ENCODE data around the gene SNORC.

The SNORC gene

GRCh38 chr2:232873909-232874641 is 4.0 kb downstream of the SNORC start:
- no peak overlapping the region for H3K4me3 Mint-ChIP-seq
- no peaks in the 10 kb centered on the region for H3K36me3 Mint-ChIP-seq (ENCODE audit: low read depth)
- H3K27ac Mint-ChIP-seq: no peak overlapping the region
- no peaks in the 10 kb centered on the region for H3K9me3 Mint-ChIP-seq
- H3K27me3 Mint-ChIP-seq (ENCODE audit: low read depth): peaks cover 19% of the 10 kb centered on the region
- H3K4me1 Mint-ChIP-seq (ENCODE audit: low read depth): no peaks in the 10 kb centered on the region

GRCh38 chr2:232874677-232875223 is 4.7 kb downstream of the SNORC start:
- H3K9me3 Mint-ChIP-seq: no peaks in the 10 kb centered on the region
- peak overlapping the region; percentile 59 for H3K4me3 Mint-ChIP-seq
- H3K4me1 Mint-ChIP-seq (ENCODE audit: low read depth): no peaks in the 10 kb centered on the region
- H3K27me3 Mint-ChIP-seq (ENCODE audit: low read depth): peaks cover 19% of the 10 kb centered on the region
- no peak overlapping the region for H3K27ac Mint-ChIP-seq
- no peaks in the 10 kb centered on the region for H3K36me3 Mint-ChIP-seq (ENCODE audit: low read depth)

- no peak overlapping the region for H3K27ac Mint-ChIP-seq
- peak overlapping the region; percentile 59 for H3K4me3 Mint-ChIP-seq
- peaks cover 19% of the 10 kb centered on the region for H3K27me3 Mint-ChIP-seq (ENCODE audit: low read depth)
- H3K9me3 Mint-ChIP-seq: no peaks in the 10 kb centered on the region
- no peaks in the 10 kb centered on the region for H3K4me1 Mint-ChIP-seq (ENCODE audit: low read depth)
- no peaks in the 10 kb centered on the region for H3K36me3 Mint-ChIP-seq (ENCODE audit: low read depth)
Measured at GRCh38 chr2:232875256-232876121, 5.4 kb downstream of the SNORC start.

GRCh38 chr2:232876161-232876977 is 6.3 kb downstream of the SNORC start:
- Mint-ChIP-seq H3K4me3 (peak overlapping the region; percentile 40), H3K4me1 (ENCODE audit: low read depth) (no peaks in the 10 kb centered on the region), H3K9me3 (no peaks in the 10 kb centered on the region), H3K27me3 (ENCODE audit: low read depth) (peaks cover 19% of the 10 kb centered on the region), H3K36me3 (ENCODE audit: low read depth) (no peaks in the 10 kb centered on the region), H3K27ac (no peak overlapping the region)

- H3K9me3 Mint-ChIP-seq: no peaks in the 10 kb centered on the region
- no peaks in the 10 kb centered on the region for H3K4me1 Mint-ChIP-seq (ENCODE audit: low read depth)
- H3K27me3 Mint-ChIP-seq (ENCODE audit: low read depth): peaks cover 19% of the 10 kb centered on the region
- H3K4me3 Mint-ChIP-seq: peak overlapping the region; percentile 40
- H3K27ac Mint-ChIP-seq: no peak overlapping the region
- no peaks in the 10 kb centered on the region for H3K36me3 Mint-ChIP-seq (ENCODE audit: low read depth)
Measured at GRCh38 chr2:232876978-232877441, 6.9 kb downstream of the SNORC start.

GRCh38 chr2:232877940-232878511 is 8.0 kb downstream of the SNORC start:
- H3K9me3 Mint-ChIP-seq: no peaks in the 10 kb centered on the region
- H3K4me3 Mint-ChIP-seq: peak overlapping the region; percentile 40
- no peaks in the 10 kb centered on the region for H3K4me1 Mint-ChIP-seq (ENCODE audit: low read depth)
- H3K27ac Mint-ChIP-seq: no peak overlapping the region
- no peaks in the 10 kb centered on the region for H3K36me3 Mint-ChIP-seq (ENCODE audit: low read depth)
- peaks cover 19% of the 10 kb centered on the region for H3K27me3 Mint-ChIP-seq (ENCODE audit: low read depth)

GRCh38 chr2:232878855-232879617 is 9.0 kb downstream of the SNORC start:
- Mint-ChIP-seq H3K9me3 (no peaks in the 10 kb centered on the region), H3K36me3 (ENCODE audit: low read depth) (no peaks in the 10 kb centered on the region), H3K27ac (no peak overlapping the region), H3K4me3 (no peak overlapping the region), H3K27me3 (ENCODE audit: low read depth) (peaks cover 19% of the 10 kb centered on the region), H3K4me1 (ENCODE audit: low read depth) (no peaks in the 10 kb centered on the region)

GRCh38 chr2:232879618-232880494 is 9.8 kb downstream of the SNORC start:
- Mint-ChIP-seq H3K27me3 (ENCODE audit: low read depth) (peaks cover 19% of the 10 kb centered on the region), H3K9me3 (no peaks in the 10 kb centered on the region), H3K4me3 (no peak overlapping the region), H3K27ac (no peak overlapping the region), H3K36me3 (ENCODE audit: low read depth) (no peaks in the 10 kb centered on the region), H3K4me1 (ENCODE audit: low read depth) (no peaks in the 10 kb centered on the region)

GRCh38 chr2:232880764-232881351 is 10.8 kb downstream of the SNORC start:
- Mint-ChIP-seq H3K27ac (no peak overlapping the region), H3K27me3 (ENCODE audit: low read depth) (peaks cover 10% of the 10 kb centered on the region), H3K4me3 (no peak overlapping the region), H3K9me3 (no peaks in the 10 kb centered on the region), H3K4me1 (ENCODE audit: low read depth) (no peaks in the 10 kb centered on the region), H3K36me3 (ENCODE audit: low read depth) (no peaks in the 10 kb centered on the region)

GRCh38 chr2:232882085-232882484 is 12.0 kb downstream of the SNORC start:
- peaks cover 9% of the 10 kb centered on the region for H3K27me3 Mint-ChIP-seq (ENCODE audit: low read depth)
- H3K4me1 Mint-ChIP-seq (ENCODE audit: low read depth): no peaks in the 10 kb centered on the region
- no peak overlapping the region for H3K4me3 Mint-ChIP-seq
- no peak overlapping the region for H3K27ac Mint-ChIP-seq
- H3K9me3 Mint-ChIP-seq: no peaks in the 10 kb centered on the region
- no peaks in the 10 kb centered on the region for H3K36me3 Mint-ChIP-seq (ENCODE audit: low read depth)

GRCh38 chr2:232882505-232883115 is 12.5 kb downstream of the SNORC start:
- Mint-ChIP-seq H3K36me3 (ENCODE audit: low read depth) (no peaks in the 10 kb centered on the region), H3K4me1 (ENCODE audit: low read depth) (no peaks in the 10 kb centered on the region), H3K9me3 (no peaks in the 10 kb centered on the region), H3K4me3 (no peak overlapping the region), H3K27me3 (ENCODE audit: low read depth) (peaks cover 4% of the 10 kb centered on the region), H3K27ac (no peak overlapping the region)

GRCh38 chr2:232883116-232883721 is 13.2 kb downstream of the SNORC start:
- Mint-ChIP-seq H3K27ac (no peak overlapping the region), H3K27me3 (ENCODE audit: low read depth) (no peaks in the 10 kb centered on the region), H3K4me3 (no peak overlapping the region), H3K9me3 (no peaks in the 10 kb centered on the region), H3K4me1 (ENCODE audit: low read depth) (no peaks in the 10 kb centered on the region), H3K36me3 (ENCODE audit: low read depth) (no peaks in the 10 kb centered on the region)
